IPS-18a (cell line): ENCODE results near the gene UNC13A.

Experiments
- H3K27ac ChIP-seq: one replicate; pipeline ENCODE4 v1.5.1; 2013; ENCODE audit warnings: low read length
- H3K27me3 ChIP-seq: one replicate; pipeline ENCODE4 v1.6.1; 2013; ENCODE audit warnings: mild to moderate bottlenecking, low read length; ENCODE audit not compliant: control insufficient read depth, insufficient read depth
- H3K36me3 ChIP-seq: one replicate; pipeline ENCODE4 v1.6.1; 2013; ENCODE audit warnings: low read depth, low read length; ENCODE audit not compliant: control insufficient read depth
- H3K4me1 ChIP-seq: one replicate; pipeline ENCODE4 v1.6.1; 2013; ENCODE audit warnings: low read depth, low read length; ENCODE audit not compliant: control insufficient read depth
- H3K4me3 ChIP-seq: one replicate; pipeline ENCODE4 v1.5.1; 2013; ENCODE audit warnings: low read length
- H3K9ac ChIP-seq: one replicate; pipeline ENCODE4 v1.6.1; 2013; ENCODE audit warnings: mild to moderate bottlenecking, low read length, moderate library complexity
- H3K9me3 ChIP-seq: one replicate; pipeline ENCODE4 v1.6.1; 2013; ENCODE audit warnings: low read depth, low read length; ENCODE audit not compliant: control insufficient read depth

The UNC13A gene

GRCh38 chr19:17722655-17723240 lies 34.6 kb upstream of the UNC13A start:
- Histone ChIP-seq H3K27me3 (no peaks in the 10 kb centered on the region), H3K27ac (no peak overlapping the region), H3K9ac (no peak overlapping the region), H3K9me3 (no peaks in the 10 kb centered on the region), H3K4me1 (peaks cover 10% of the 10 kb centered on the region), H3K4me3 (no peak overlapping the region), H3K36me3 (peaks cover 29% of the 10 kb centered on the region)

- Histone ChIP-seq H3K36me3 (peaks cover 20% of the 10 kb centered on the region), H3K27ac (no peak overlapping the region), H3K4me3 (no peak overlapping the region), H3K4me1 (peaks cover 10% of the 10 kb centered on the region), H3K9me3 (no peaks in the 10 kb centered on the region), H3K27me3 (no peaks in the 10 kb centered on the region), H3K9ac (no peak overlapping the region)
Observed at GRCh38 chr19:17721821-17722220, 33.7 kb upstream of the UNC13A start.

- Histone ChIP-seq H3K9me3 (no peaks in the 10 kb centered on the region), H3K4me1 (peaks cover 10% of the 10 kb centered on the region), H3K36me3 (peaks cover 18% of the 10 kb centered on the region), H3K27me3 (no peaks in the 10 kb centered on the region), H3K4me3 (no peak overlapping the region), H3K9ac (no peak overlapping the region), H3K27ac (no peak overlapping the region)
Observed at GRCh38 chr19:17721111-17721628, 33.0 kb upstream of the UNC13A start.

GRCh38 chr19:17720440-17720839 lies 32.3 kb upstream of the UNC13A start:
- H3K27me3 ChIP-seq: no peaks in the 10 kb centered on the region
- H3K9ac ChIP-seq: peak overlapping the region; percentile 66
- no peak overlapping the region for H3K27ac ChIP-seq
- H3K4me3 ChIP-seq: peak overlapping the region; percentile 74
- peaks cover 14% of the 10 kb centered on the region for H3K36me3 ChIP-seq
- no peaks in the 10 kb centered on the region for H3K9me3 ChIP-seq
- H3K4me1 ChIP-seq: peaks cover 10% of the 10 kb centered on the region

- Histone ChIP-seq H3K36me3 (peaks cover 8% of the 10 kb centered on the region), H3K4me1 (peaks cover 10% of the 10 kb centered on the region), H3K4me3 (peak overlapping the region; percentile 74), H3K27me3 (no peaks in the 10 kb centered on the region), H3K9ac (peak overlapping the region; percentile 66), H3K27ac (no peak overlapping the region), H3K9me3 (no peaks in the 10 kb centered on the region)
Observed at GRCh38 chr19:17719730-17720400, 31.7 kb upstream of the UNC13A start.

- Histone ChIP-seq H3K27ac (no peak within 1 kb of the TSS), H3K36me3 (peaks cover 4% of the 10 kb centered on the region)
Observed at GRCh38 chr19:17718947-17719711, 31.0 kb upstream of the UNC13A start, which contains the start of gene MAP1S. Gene MAP1S (plus strand): TSS chr19:17719480. CDS start chr19:17719503, 23 bp downstream.

GRCh38 chr19:17718550-17718946 lies 30.4 kb upstream of the UNC13A start:
- peaks cover 10% of the 10 kb centered on the region for H3K4me1 ChIP-seq
- H3K9me3 ChIP-seq: no peaks in the 10 kb centered on the region
- H3K27ac ChIP-seq: no peak overlapping the region
- peak overlapping the region; percentile 55 for H3K9ac ChIP-seq
- no peaks in the 10 kb centered on the region for H3K27me3 ChIP-seq
- no peaks in the 10 kb centered on the region for H3K36me3 ChIP-seq
- H3K4me3 ChIP-seq: peak overlapping the region; percentile 74

More at GRCh38 chr19:17718947-17719711, 31.0 kb upstream of the UNC13A start, which contains the start of gene MAP1S:
- H3K9me3 ChIP-seq: no peaks in the 10 kb centered on the region
- peak within 1 kb of the TSS; percentile 66 for H3K9ac ChIP-seq
- H3K27me3 ChIP-seq: no peaks in the 10 kb centered on the region
- H3K4me1 ChIP-seq: peaks cover 10% of the 10 kb centered on the region
- H3K4me3 ChIP-seq: peak within 1 kb of the TSS; percentile 74

GRCh38 chr19:17716309-17716929 lies 28.3 kb upstream of the UNC13A start:
- Histone ChIP-seq H3K9ac (no peak overlapping the region), H3K9me3 (no peaks in the 10 kb centered on the region), H3K36me3 (no peaks in the 10 kb centered on the region), H3K27ac (no peak overlapping the region), H3K27me3 (no peaks in the 10 kb centered on the region), H3K4me1 (peaks cover 10% of the 10 kb centered on the region), H3K4me3 (no peak overlapping the region)

- H3K36me3 ChIP-seq: no peaks in the 10 kb centered on the region
- no peaks in the 10 kb centered on the region for H3K4me1 ChIP-seq
- H3K9me3 ChIP-seq: no peaks in the 10 kb centered on the region
- H3K9ac ChIP-seq: no peak overlapping the region
- H3K27me3 ChIP-seq: no peaks in the 10 kb centered on the region
- H3K27ac ChIP-seq: no peak overlapping the region
- no peak overlapping the region for H3K4me3 ChIP-seq
Observed at GRCh38 chr19:17711851-17712250, 23.7 kb upstream of the UNC13A start.

GRCh38 chr19:17706750-17707181 lies 18.6 kb upstream of the UNC13A start:
- H3K27ac ChIP-seq: no peak overlapping the region
- no peaks in the 10 kb centered on the region for H3K9me3 ChIP-seq
- H3K4me3 ChIP-seq: peak overlapping the region; percentile 36
- H3K4me1 ChIP-seq: no peaks in the 10 kb centered on the region
- peak overlapping the region; percentile 9 for H3K9ac ChIP-seq
- H3K27me3 ChIP-seq: peaks cover 4% of the 10 kb centered on the region
- H3K36me3 ChIP-seq: no peaks in the 10 kb centered on the region

GRCh38 chr19:17703824-17704463 lies 15.8 kb upstream of the UNC13A start:
- Histone ChIP-seq H3K4me3 (no peak overlapping the region), H3K27ac (no peak overlapping the region), H3K9me3 (no peaks in the 10 kb centered on the region), H3K36me3 (no peaks in the 10 kb centered on the region), H3K9ac (no peak overlapping the region), H3K27me3 (peaks cover 4% of the 10 kb centered on the region), H3K4me1 (no peaks in the 10 kb centered on the region)
